Nephron (organoid): ENCODE data around the gene INTS11.

Experiments used
- H3K27ac Mint-ChIP-seq, 3 experiments: 2 replicates each; pipeline ENCODE4 v1.8.0; 2020; ENCODE audit warnings: mixed read lengths in 3 of 3, mild to moderate bottlenecking in 2 of 3, moderate library complexity in 1 of 3
- H3K27me3 Mint-ChIP-seq: 2 replicates; pipeline ENCODE4 v1.8.0; 2021; ENCODE audit warnings: low read depth, mild to moderate bottlenecking, moderate library complexity, mixed read lengths
- H3K36me3 Mint-ChIP-seq: 2 replicates; pipeline ENCODE4 v1.8.0; 2020; ENCODE audit warnings: low read depth, mixed read lengths
- H3K4me1 Mint-ChIP-seq: 2 replicates; pipeline ENCODE4 v1.8.0; 2020; ENCODE audit warnings: mixed read lengths
- H3K4me3 Mint-ChIP-seq, 3 experiments: 2 replicates each; pipeline ENCODE4 v1.8.0; 2020; ENCODE audit warnings: mild to moderate bottlenecking in 3 of 3, mixed read lengths in 3 of 3, moderate library complexity in 2 of 3
- H3K9me3 Mint-ChIP-seq: 2 replicates; pipeline ENCODE4 v1.8.0; 2020; ENCODE audit warnings: mixed read lengths
- TF ChIP-seq, protein P1 (sequence below), 3 experiments: fragments of 200-600 bp; sonication (generic); IDR thresholded peaks; one replicate each; pipeline ENCODE4 v1.5.0; 2021; ENCODE audit warnings: antibody characterized with exemption in 3 of 3; ENCODE audit not compliant: unreplicated experiment in 3 of 3

The INTS11 gene

GRCh38 chr1:1273512-1274298 is 50.8 kb downstream of the INTS11 start, which contains the start of gene UBE2J2:
UBE2J2 (minus strand) TSS chr1:1273854; CDS start chr1:1267992, 5,862 bp downstream.
- Mint-ChIP-seq H3K27ac (peak within 1 kb of the TSS; percentile 40 to 80 (median 61)), H3K36me3 (peaks cover 9% of the 10 kb centered on the region), H3K27me3 (no peaks in the 10 kb centered on the region), H3K9me3 (no peaks in the 10 kb centered on the region), H3K4me3 (peak within 1 kb of the TSS; percentile 86 to 92 (median 89)), H3K4me1 (peaks cover 32% of the 10 kb centered on the region)
- TF ChIP-seq, protein P1, sequence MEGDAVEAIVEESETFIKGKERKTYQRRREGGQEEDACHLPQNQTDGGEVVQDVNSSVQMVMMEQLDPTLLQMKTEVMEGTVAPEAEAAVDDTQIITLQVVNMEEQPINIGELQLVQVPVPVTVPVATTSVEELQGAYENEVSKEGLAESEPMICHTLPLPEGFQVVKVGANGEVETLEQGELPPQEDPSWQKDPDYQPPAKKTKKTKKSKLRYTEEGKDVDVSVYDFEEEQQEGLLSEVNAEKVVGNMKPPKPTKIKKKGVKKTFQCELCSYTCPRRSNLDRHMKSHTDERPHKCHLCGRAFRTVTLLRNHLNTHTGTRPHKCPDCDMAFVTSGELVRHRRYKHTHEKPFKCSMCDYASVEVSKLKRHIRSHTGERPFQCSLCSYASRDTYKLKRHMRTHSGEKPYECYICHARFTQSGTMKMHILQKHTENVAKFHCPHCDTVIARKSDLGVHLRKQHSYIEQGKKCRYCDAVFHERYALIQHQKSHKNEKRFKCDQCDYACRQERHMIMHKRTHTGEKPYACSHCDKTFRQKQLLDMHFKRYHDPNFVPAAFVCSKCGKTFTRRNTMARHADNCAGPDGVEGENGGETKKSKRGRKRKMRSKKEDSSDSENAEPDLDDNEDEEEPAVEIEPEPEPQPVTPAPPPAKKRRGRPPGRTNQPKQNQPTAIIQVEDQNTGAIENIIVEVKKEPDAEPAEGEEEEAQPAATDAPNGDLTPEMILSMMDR (IDR thresholded peaks at IDR 0.05; ENCODE audit: unreplicated experiment in 3 of 3): no peak

DNA sequence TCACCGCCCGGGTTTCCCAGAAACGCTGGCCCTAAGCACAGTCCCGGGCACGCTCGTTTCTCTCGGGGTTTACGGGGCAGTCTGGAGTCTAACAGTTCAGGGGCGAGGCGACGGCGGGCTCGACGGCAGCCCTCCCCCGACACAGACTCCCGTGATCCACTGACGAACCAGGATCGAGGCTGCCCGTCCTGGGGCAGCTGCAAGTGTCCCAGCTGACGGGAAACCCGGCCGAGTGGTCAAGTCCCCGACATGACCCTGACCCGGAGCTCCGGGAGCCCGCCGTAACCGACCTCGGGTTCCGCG is 51.3 kb downstream of the INTS11 start:
- Mint-ChIP-seq H3K36me3 (peaks cover 9% of the 10 kb centered on the region), H3K9me3 (no peaks in the 10 kb centered on the region), H3K4me3 (peak overlapping the region; percentile 86 to 92 (median 89)), H3K27me3 (no peaks in the 10 kb centered on the region), H3K4me1 (peaks cover 32% of the 10 kb centered on the region), H3K27ac (peak overlapping the region; percentile 33 to 80 (median 61))
- TF ChIP-seq, protein P1 (IDR thresholded peaks at IDR 0.05; ENCODE audit: unreplicated experiment in 3 of 3): no peak

GRCh38 chr1:1272341-1273208 is 51.9 kb downstream of the INTS11 start:
- Mint-ChIP-seq H3K36me3 (peaks cover 9% of the 10 kb centered on the region), H3K27me3 (no peaks in the 10 kb centered on the region), H3K9me3 (no peaks in the 10 kb centered on the region), H3K27ac (peak overlapping the region; percentile 33 to 80 (median 61)), H3K4me3 (peak overlapping the region; percentile 86 to 92 (median 89)), H3K4me1 (peaks cover 32% of the 10 kb centered on the region)
- TF ChIP-seq, protein P1 (IDR thresholded peaks at IDR 0.05; ENCODE audit: unreplicated experiment in 3 of 3): no peak

GRCh38 chr1:1270813-1271212 is 53.6 kb downstream of the INTS11 start:
- H3K27ac Mint-ChIP-seq: peak overlapping the region; percentile 52 to 94 (median 77)
- TF ChIP-seq, protein P1 (IDR thresholded peaks at IDR 0.05; ENCODE audit: unreplicated experiment in 3 of 3): no peak
- H3K27me3 Mint-ChIP-seq: no peaks in the 10 kb centered on the region
- H3K4me1 Mint-ChIP-seq: peaks cover 32% of the 10 kb centered on the region
- peaks cover 17% of the 10 kb centered on the region for H3K36me3 Mint-ChIP-seq
- H3K9me3 Mint-ChIP-seq: no peaks in the 10 kb centered on the region
- peak overlapping the region; percentile 86 to 92 (median 87) for H3K4me3 Mint-ChIP-seq

GRCh38 chr1:1268284-1268682 is 56.2 kb downstream of the INTS11 start:
- no peaks in the 10 kb centered on the region for H3K9me3 Mint-ChIP-seq

More at GRCh38 chr1:1268284-1268682, 56.2 kb downstream of the INTS11 start:
- TF ChIP-seq, protein P1 (IDR thresholded peaks at IDR 0.05; ENCODE audit: unreplicated experiment in 3 of 3): no peak
- H3K36me3 Mint-ChIP-seq: peaks cover 27% of the 10 kb centered on the region
- H3K4me3 Mint-ChIP-seq: no peak overlapping the region
- peaks cover 37% of the 10 kb centered on the region for H3K4me1 Mint-ChIP-seq
- H3K27me3 Mint-ChIP-seq: no peaks in the 10 kb centered on the region
- H3K27ac Mint-ChIP-seq: no peak overlapping the region
